Upper lobe of left lung (tissue), 6 donors: ENCODE results near the gene EIF3B. TPM values are rescaled to one million over a fixed set of nuclear protein-coding genes. Genes with fewer than 3 reads are reported as not detected.
"Not testable (repeated sequence)": the region's sequence is repeated elsewhere in the genome, so short reads cannot be mapped to it uniquely, and the experiment has no call there.

ENCODE experiments used
- ATAC-seq, 2 donors: fragments of 200-7000 bp; cut with Tn5 transposase; one replicate each; pipeline ENCODE4 v1.9.1; 2022; ENCODE audit warnings: mild to moderate bottlenecking in 2 of 2, moderate library complexity in 2 of 2; ENCODE audit not compliant: low FRiP score in 2 of 2
- DNase-seq, 2 donors: peaks; one replicate each; pipeline ENCODE4 v3.0.0-alpha.2; 2019 to 2020
- H3K27ac ChIP-seq, 4 donors: fragments of 200-600 bp; sonication (generic); one replicate each; pipeline ENCODE4 v1.5.1; 2016 to 2019
- H3K27me3 ChIP-seq, 4 donors: fragments of 200-600 bp; sonication (generic); one replicate each; pipeline ENCODE4 v1.5.1; 2017 to 2019
- H3K36me3 ChIP-seq, 4 donors: fragments of 200-600 bp; sonication (generic); one replicate each; pipeline ENCODE4 v1.5.1; 2016 to 2019
- H3K4me1 ChIP-seq, 4 donors: fragments of 200-600 bp; sonication (generic); one replicate each; pipeline ENCODE4 v1.5.1; 2018 to 2019
- H3K4me3 ChIP-seq, 4 donors: fragments of 200-600 bp; sonication (generic); one replicate each; pipeline ENCODE4 v1.5.1; 2017 to 2019; ENCODE audit warnings: mild to moderate bottlenecking in 2 of 4, moderate library complexity in 1 of 4
- H3K9me3 ChIP-seq, 4 donors: fragments of 200-600 bp; sonication (generic); one replicate each; pipeline ENCODE4 v1.5.1; 2018 to 2019
- CTCF ChIP-seq, 6 experiments: fragments of 450-650 bp in 4 of 6; fragments of 200-600 bp in 2 of 6; sonication (generic) in 2 of 6; IDR thresholded peaks; one replicate each; pipeline ENCODE4 v1.5.1; 2016 to 2019; ENCODE audit warnings: antibody characterized with exemption in 6 of 6
- EP300 ChIP-seq, 4 donors: sonication (generic); formaldehyde crosslinking; IDR thresholded peaks; one replicate each; pipeline ENCODE4 v1.5.1; 2017; ENCODE audit warnings: antibody characterized with exemption in 4 of 4, control low read depth in 2 of 4
- POLR2A ChIP-seq, 4 donors: fragments of 450-650 bp; IDR thresholded peaks; one replicate each; pipeline ENCODE4 v1.5.1; 2016 to 2017; ENCODE audit warnings: antibody characterized with exemption in 4 of 4, mild to moderate bottlenecking in 2 of 4
- POLR2AphosphoS5 ChIP-seq, 2 donors: sonication (generic); formaldehyde crosslinking; IDR thresholded peaks; one replicate each; pipeline ENCODE4 v1.5.1; 2017; ENCODE audit warnings: antibody characterized with exemption in 2 of 2
- WGBS, 2 donors: methylation state at CpG; one replicate each; pipeline ENCODE4 v1.1.5; 2017 to 2018; 5-methylcytosine and 5-hydroxymethylcytosine counted together
- total RNA-seq, 6 donors: library from RNA; depleted of rRNA in 4 of 6; stranded (reverse); fragments of >200 nt in 4 of 6; gene quantifications; one replicate each; pipeline versions ENCODE4 v1.1.0 to v1.2.1, GENCODE V29; 2016 to 2021
- donor health status: DM: no; HTN: no; CAD: no; lungs with moderate emphysema.
- donor health status: DM: no; HTN: yes; CAD: no; lungs with severe emphysema.

Gene EIF3B
- total RNA-seq, 6 donors from 2014 or later: 110 to 129 (median 117) TPM

DNA sequence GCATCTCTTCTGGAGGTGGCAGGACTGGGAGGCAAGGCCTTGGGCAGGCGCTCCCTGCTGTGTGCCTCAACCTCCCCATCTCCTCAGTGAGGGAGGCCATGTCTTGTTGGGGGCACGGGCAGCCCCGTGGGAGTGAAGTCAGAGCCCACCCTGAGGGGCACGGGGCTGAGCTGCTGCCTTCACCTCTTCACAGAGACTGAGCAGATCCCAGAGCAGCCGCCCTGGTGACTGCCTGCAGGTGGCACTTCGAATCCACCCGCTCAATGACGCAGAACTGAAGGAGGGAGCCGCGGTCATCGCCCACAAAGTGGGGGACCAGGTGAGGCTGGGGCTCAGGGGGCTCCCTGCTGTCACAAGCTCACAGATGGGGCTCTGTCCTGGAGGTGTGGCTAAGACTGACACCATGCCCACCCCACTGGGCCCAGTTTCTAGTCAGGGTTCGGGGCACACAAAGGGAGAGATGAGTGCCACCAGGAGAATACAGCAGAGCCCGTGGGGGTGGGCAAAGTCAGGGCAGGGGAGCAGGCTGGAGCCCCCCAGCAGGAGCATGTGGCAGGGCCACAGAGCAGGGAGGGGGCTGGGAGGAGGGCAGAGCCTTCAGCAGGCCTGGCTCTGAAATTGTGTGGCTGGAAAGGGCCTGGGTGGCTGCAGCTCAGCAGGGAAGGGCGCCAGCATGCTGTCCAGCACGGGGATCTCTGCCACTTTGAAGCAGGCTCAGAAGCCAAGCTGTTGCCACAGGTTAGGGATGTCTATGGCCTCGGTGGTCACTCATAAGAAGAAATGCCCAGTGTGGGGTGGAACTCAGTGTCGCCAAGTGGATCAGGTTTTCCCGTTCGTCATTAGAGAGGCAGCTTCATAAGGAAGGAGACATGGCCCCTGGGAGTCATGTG is 30.0 kb downstream of the EIF3B start:
- 86 to 88% methylated on average over 7 to 19 of the region's 19 CpGs for WGBS, 2 donors
- H3K4me3 ChIP-seq: no peak overlapping the region
- no peak overlapping the region for H3K27ac ChIP-seq
- peaks cover 0 to 15% (median 3%) of the 10 kb centered on the region in 4 donors for H3K4me1 ChIP-seq
- TF ChIP-seq CTCF (IDR thresholded peaks at IDR 0.05): no peak
- TF ChIP-seq POLR2A (IDR thresholded peaks at IDR 0.05): no peak
- no peak for TF ChIP-seq EP300 (IDR thresholded peaks at IDR 0.05)
- no peak for TF ChIP-seq POLR2AphosphoS5 (IDR thresholded peaks at IDR 0.05)
- ATAC-seq (no peak), DNase-seq (no peak)
- H3K27me3 ChIP-seq: no peaks in the 10 kb centered on the region
- H3K36me3 ChIP-seq: peaks cover 10 to 34% (median 25%) of the 10 kb centered on the region in 4 donors
- H3K9me3 ChIP-seq: no peaks in the 10 kb centered on the region

GRCh38 chr7:2386122-2386521 is 31.5 kb downstream of the EIF3B start:
- H3K4me3 ChIP-seq, DNase-seq, H3K27ac ChIP-seq, ATAC-seq, H3K27me3 ChIP-seq, H3K9me3 ChIP-seq: not testable (repeated sequence)
- H3K4me1 ChIP-seq: peaks cover 7 to 22% (median 11%) of the 10 kb centered on the region in 4 donors
- peaks cover 0 to 19% (median 10%) of the 10 kb centered on the region in 4 donors for H3K36me3 ChIP-seq
- WGBS, 2 donors: 89 to 90% methylated on average over 8 to 9 of the region's 9 CpGs

- TF ChIP-seq CTCF (IDR thresholded peaks at IDR 0.05) (no peak), POLR2AphosphoS5 (IDR thresholded peaks at IDR 0.05) (no peak)
- 82 to 87% methylated on average over 13 to 17 of the region's 17 CpGs for WGBS, 2 donors
- no peak for ATAC-seq
Observed at GRCh38 chr7:2386964-2387669, 32.5 kb downstream of the EIF3B start.

GRCh38 chr7:2387897-2388636 is 33.4 kb downstream of the EIF3B start:
- H3K27ac ChIP-seq: peak overlapping the region in 2 of 4 donors; percentile 57 to 71
- TF ChIP-seq POLR2AphosphoS5 (IDR thresholded peaks at IDR 0.05) (peak; percentile 38 to 56), CTCF (IDR thresholded peaks at IDR 0.05) (no peak), POLR2A (IDR thresholded peaks at IDR 0.05) (no peak)
- peak in 1 of 2 donors; percentile 66 for ATAC-seq

More at GRCh38 chr7:2386964-2387669, 32.5 kb downstream of the EIF3B start:
- peaks cover 7 to 22% (median 11%) of the 10 kb centered on the region in 4 donors for H3K4me1 ChIP-seq
- no peak overlapping the region for H3K4me3 ChIP-seq
- no peak overlapping the region for H3K27ac ChIP-seq
- H3K27me3 ChIP-seq: no peaks in the 10 kb centered on the region
- DNase-seq: no peak
- H3K36me3 ChIP-seq: peaks cover 0 to 9% (median 2%) of the 10 kb centered on the region in 4 donors
- H3K9me3 ChIP-seq: no peaks in the 10 kb centered on the region

DNA sequence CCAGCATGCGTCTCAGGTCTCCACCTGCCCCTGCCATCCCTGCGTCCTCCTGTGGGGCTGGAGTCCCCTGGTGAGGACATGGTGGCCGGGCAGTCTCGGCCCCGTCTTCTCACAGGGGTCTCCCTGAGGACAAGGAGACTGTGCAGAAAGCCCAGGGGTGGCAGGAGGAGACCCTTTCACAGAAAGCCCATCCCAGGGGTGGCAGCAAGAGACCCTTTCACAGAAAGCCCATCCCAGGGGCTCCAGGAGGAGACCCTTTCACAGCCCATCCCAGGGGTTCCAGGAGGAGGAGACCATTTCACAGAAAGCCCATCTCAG is 34.0 kb downstream of the EIF3B start:
- Histone ChIP-seq H3K9me3 (no peaks in the 10 kb centered on the region), H3K27me3 (no peaks in the 10 kb centered on the region), H3K36me3 (no peaks in the 10 kb centered on the region), H3K4me3 (no peak overlapping the region), H3K27ac (peak overlapping the region in 1 of 4 donors; percentile 34), H3K4me1 (peaks cover 9 to 22% (median 13%) of the 10 kb centered on the region in 4 donors)
- ATAC-seq (no peak), DNase-seq (no peak)
- TF ChIP-seq POLR2AphosphoS5 (IDR thresholded peaks at IDR 0.05) (no peak), EP300 (IDR thresholded peaks at IDR 0.05) (no peak), CTCF (IDR thresholded peaks at IDR 0.05) (no peak), POLR2A (IDR thresholded peaks at IDR 0.05) (no peak)
- 100% methylated on average over 5 of the region's 5 CpGs; no CpG with 5 or more reads in 1 of the 2 donors for WGBS, 2 donors

More at GRCh38 chr7:2387897-2388636, 33.4 kb downstream of the EIF3B start:
- no peaks in the 10 kb centered on the region for H3K27me3 ChIP-seq
- H3K36me3 ChIP-seq: peaks cover 0 to 2% (median 0%) of the 10 kb centered on the region in 4 donors
- H3K4me3 ChIP-seq: no peak overlapping the region
- 74 to 87% methylated on average over 15 to 16 of the region's 31 CpGs for WGBS, 2 donors
- peak in 1 of 2 donors; percentile 76 for DNase-seq
- peaks cover 7 to 22% (median 11%) of the 10 kb centered on the region in 4 donors for H3K4me1 ChIP-seq
- no peaks in the 10 kb centered on the region for H3K9me3 ChIP-seq

- H3K4me1 ChIP-seq: peaks cover 13 to 22% (median 16%) of the 10 kb centered on the region in 4 donors
- not testable (repeated sequence) for H3K4me3 ChIP-seq, H3K36me3 ChIP-seq, DNase-seq, H3K27ac ChIP-seq, H3K9me3 ChIP-seq, H3K27me3 ChIP-seq
- peak; percentile 66 to 68 for ATAC-seq
- WGBS, 2 donors: 29 to 30% methylated on average over 4 to 16 of the region's 16 CpGs
Observed at GRCh38 chr7:2390020-2390816, 35.6 kb downstream of the EIF3B start.
